ENCODE data around the gene IPO13. TPM values are rescaled to one million over a fixed set of nuclear protein-coding genes. Genes with fewer than 3 reads are reported as not detected.

The IPO13 gene
- total RNA-seq, 1 experiment from 2014 or later = 33.7 TPM

GRCh38 chr1:44012404-44012803, 65.7 kb downstream of the IPO13 start:
- DNase-seq = peak; percentile 58
- intact Hi-C loops (cut with micrococcal nuclease) = no loop called here
- Histone ChIP-seq H3K9me2 (replicated peaks; ENCODE audit: low read length) (no peaks in the 10 kb centered on the region), H3K4me2 (ENCODE audit: low read length) (no peak overlapping the region), H3F3A (ENCODE audit: low read length, unreplicated experiment) (no peaks in the 10 kb centered on the region), H3K4me1 (ENCODE audit: insufficient read depth, low read length) (peaks cover 9% of the 10 kb centered on the region), H3K79me2 (ENCODE audit: low read length) (no peaks in the 10 kb centered on the region), H3K36me3 (ENCODE audit: low read depth, low read length) (no peaks in the 10 kb centered on the region; the same call in 1 of the 2 replicates), H3K9ac (ENCODE audit: low read length) (no peak overlapping the region), H2AFZ (ENCODE audit: low read length) (no peak overlapping the region), H3K27me3 (ENCODE audit: low read length) (no peaks in the 10 kb centered on the region), H3K27ac (ENCODE audit: low read length) (no peak overlapping the region), H3K4me3 (ENCODE audit: low read length) (no peak overlapping the region), H4K20me1 (ENCODE audit: low read length) (no peaks in the 10 kb centered on the region), H3K9me3 (ENCODE audit: low read length) (no peaks in the 10 kb centered on the region)
- no TSS peak for BruUV-seq (replicated peaks)
- ChIA-PET POLR2A (ENCODE audit: unreplicated experiment) (no interaction called here), CTCF (interaction anchor here (0.5 kb wide), 1 partner anchor 36 kb away, joined by 4 read pairs; no protein-coding TSS in a partner anchor)
- TF ChIP-seq EZH2 (IDR thresholded peaks at IDR 0.05; ENCODE audit: low read length, unreplicated experiment) = no peak
- no peak for TF ChIP-seq CTCF (conservative IDR thresholded peaks at IDR 0.05; ENCODE audit: low read depth, low read length)
- no peak for TF ChIP-seq EZH2phosphoT487 (IDR thresholded peaks at IDR 0.05; ENCODE audit: borderline replicate concordance, low read length)
- no peak for ATAC-seq

GRCh38 chr1:44012941-44013609, 66.3 kb downstream of the IPO13 start:
- no peaks in the 10 kb centered on the region for H4K20me1 ChIP-seq (ENCODE audit: low read length)
- POLR2A ChIA-PET (ENCODE audit: unreplicated experiment) = no interaction called here

More at GRCh38 chr1:44012941-44013609, 66.3 kb downstream of the IPO13 start:
- H3K79me2 ChIP-seq (ENCODE audit: low read length) = no peaks in the 10 kb centered on the region
- BruUV-seq (replicated peaks) = no TSS peak
- H3K36me3 ChIP-seq (ENCODE audit: low read depth, low read length) = no peaks in the 10 kb centered on the region; the same call in 1 of the 2 replicates
- H3K4me2 ChIP-seq (ENCODE audit: low read length) = no peak overlapping the region
- no peak for DNase-seq
- H3K4me3 ChIP-seq (ENCODE audit: low read length) = no peak overlapping the region
- H3K4me1 ChIP-seq (ENCODE audit: insufficient read depth, low read length) = peaks cover 9% of the 10 kb centered on the region
- intact Hi-C loops (cut with micrococcal nuclease) = no loop called here
- H3K9me2 ChIP-seq (replicated peaks; ENCODE audit: low read length) = no peaks in the 10 kb centered on the region
- no peak overlapping the region for H2AFZ ChIP-seq (ENCODE audit: low read length)
- H3F3A ChIP-seq (ENCODE audit: low read length, unreplicated experiment) = no peaks in the 10 kb centered on the region
- CTCF ChIA-PET = interaction anchor here (0.5 kb wide), 1 partner anchor 35 kb away, joined by 4 read pairs; no protein-coding TSS in a partner anchor
- no peak overlapping the region for H3K27ac ChIP-seq (ENCODE audit: low read length)
- no peaks in the 10 kb centered on the region for H3K9me3 ChIP-seq (ENCODE audit: low read length)
- no peak for ATAC-seq
- no peak overlapping the region for H3K9ac ChIP-seq (ENCODE audit: low read length)
- TF ChIP-seq CTCF (conservative IDR thresholded peaks at IDR 0.05; ENCODE audit: low read depth, low read length) = no peak
- no peak for TF ChIP-seq EZH2phosphoT487 (IDR thresholded peaks at IDR 0.05; ENCODE audit: borderline replicate concordance, low read length)
- TF ChIP-seq EZH2 (IDR thresholded peaks at IDR 0.05; ENCODE audit: low read length, unreplicated experiment) = no peak
- no peaks in the 10 kb centered on the region for H3K27me3 ChIP-seq (ENCODE audit: low read length)
